Ovary (tissue), 9 donors: ENCODE measurements around the gene ETF1. TPM values are rescaled to one million over a fixed set of nuclear protein-coding genes. Genes with fewer than 3 reads are reported as not detected.
A peak's percentile ranks its signal among the peaks of the same experiment; 100 is the strongest.

ENCODE experiments used
- DNase-seq, 5 donors: peaks; one replicate each; pipeline ENCODE4 v3.0.0-alpha.2; 2019 to 2020
- H3K27ac ChIP-seq, 2 donors: fragments of 200-600 bp; one replicate each; pipeline versions ENCODE4 v1.5.1 to v1.8.0; 2019 to 2022
- H3K27me3 ChIP-seq: fragments of 200-600 bp; one replicate; pipeline ENCODE4 v1.8.0; 2022
- H3K36me3 ChIP-seq: fragments of 200-600 bp; sonication (generic); one replicate; pipeline ENCODE4 v1.5.1; 2019
- H3K4me1 ChIP-seq: one replicate; pipeline ENCODE4 v1.8.1; 2013; ENCODE audit warnings: mild to moderate bottlenecking, moderate library complexity; ENCODE audit not compliant: insufficient read depth
- H3K4me3 ChIP-seq: fragments of 200-600 bp; sonication (generic); one replicate; pipeline ENCODE4 v1.5.1; 2017
- H3K9me3 ChIP-seq, 2 donors: fragments of 200-600 bp in 1 of 2; sonication (generic) in 1 of 2; one replicate each; pipeline versions ENCODE4 v1.5.1 to v1.8.1; 2013 to 2019; ENCODE audit warnings: mild to moderate bottlenecking in 1 of 2, moderate library complexity in 1 of 2
- CTCF ChIP-seq, 3 donors: fragments of 450-650 bp in 2 of 3; fragments of 200-600 bp in 1 of 3; IDR thresholded peaks; one replicate each; pipeline versions ENCODE4 v1.5.1 to v1.8.0; 2016 to 2022; ENCODE audit warnings: antibody characterized with exemption in 3 of 3, mild to moderate bottlenecking in 1 of 3
- EP300 ChIP-seq: sonication (generic); formaldehyde crosslinking; IDR thresholded peaks from one replicate; pipeline ENCODE4 v1.6.1; 2017; ENCODE audit warnings: antibody characterized with exemption
- POLR2A ChIP-seq: fragments of 450-650 bp; IDR thresholded peaks from one replicate; pipeline ENCODE4 v1.6.1; 2017; ENCODE audit warnings: antibody characterized with exemption, mild to moderate bottlenecking, moderate library complexity
- WGBS, 3 donors: extraction: QIAGEN DNeasy Blood & Tissue Kit in 1 of 3; methylation state at CpG; one replicate each; pipeline versions ENCODE4 v1.1.5 to v1.1.7; 2013 to 2017; 5-methylcytosine and 5-hydroxymethylcytosine counted together
- intact Hi-C, 4 donors: fragments of 100-400 bp; cut with DNase I; formaldehyde crosslinking; loops; one replicate each; pipeline versions ENCODE4 v1.11.0 to v1.15.1; 2022 to 2023
- polyA plus RNA-seq, 2 donors: library from polyadenylated mRNA; stranded (reverse); fragments of 200-250 nt in 1 of 2; fragments of 350-450 nt in 1 of 2; fragmentation: Illumina TruSeq in 1 of 2; extraction: RNeasy Lipid Tissue Mini Kit (QIAGEN cat#74804) in 1 of 2; gene quantifications; one replicate each; pipeline ENCODE4 v1.2.3, GENCODE V29; 2013 to 2014
- total RNA-seq, 7 donors: library from RNA; depleted of rRNA in 2 of 7; stranded (reverse); fragments of >200 nt in 2 of 7; fragmentation: NEBNext Ultra II Directional in 3 of 7; extraction: Animal tissue kit (Norgen Biotek cat#: 25700) in 3 of 7; gene quantifications; one replicate each; pipeline versions ENCODE4 v1.1.0 to v1.2.4, GENCODE V29; 2016 to 2023
- donor health status: DM: no; HTN: no; CAD: no; lungs with moderate emphysema.
- donor health status: DM: no; HTN: no; CAD: no.
- donor health status: Bipolar disorder and iron deficiency.
- donor health status: DM: yes; HTN: yes; CAD: no.
- donor health status: DM: no; HTN: no; CAD: no.
- donor health status: DM: yes; HTN: yes; CAD: no.

The ETF1 gene
- total and polyA plus RNA-seq, 9 donors = 29.3 to 106 (median 68.3) TPM

- Histone ChIP-seq H3K27me3 (no peaks in the 10 kb centered on the region), H3K4me1 (peaks cover 19% of the 10 kb centered on the region), H3K4me3 (peak overlapping the region; percentile 50), H3K9me3 (no peaks in the 10 kb centered on the region), H3K36me3 (no peaks in the 10 kb centered on the region), H3K27ac (peak overlapping the region; percentile 93 to 95)
- TF ChIP-seq CTCF (IDR thresholded peaks at IDR 0.05) = peak in 1 of 3 donors; percentile 79
- peak; percentile 62 for TF ChIP-seq POLR2A
- peak; percentile 32 for TF ChIP-seq EP300
- intact Hi-C loops = loop anchor here in 2 of 4 donors (5.0 to 10.0 kb wide), 2 partner anchors 38 to 800 kb away; no protein-coding TSS in a partner anchor
- peak; percentile 96 to 99 (median 97) for DNase-seq
- 0% methylated on average over 31 to 64 of the region's 64 CpGs for WGBS, 3 donors
Observed at GRCh38 chr5:138464388-138465260, 78.4 kb downstream of the ETF1 start.

- intact Hi-C loops = loop anchor here in 2 of 4 donors (5.0 to 10.0 kb wide), 2 partner anchors 38 to 801 kb away; no protein-coding TSS in a partner anchor
- Histone ChIP-seq H3K27me3 (no peaks in the 10 kb centered on the region), H3K4me1 (peaks cover 19% of the 10 kb centered on the region), H3K4me3 (peak overlapping the region; percentile 50), H3K36me3 (no peaks in the 10 kb centered on the region), H3K27ac (peak overlapping the region; percentile 93 to 95), H3K9me3 (no peaks in the 10 kb centered on the region)
- peak; percentile 96 to 99 (median 98) for DNase-seq
- 0 to 1% (median 0%) methylated on average over 12 to 34 of the region's 34 CpGs for WGBS, 3 donors
- TF ChIP-seq EP300 (no peak), CTCF (IDR thresholded peaks at IDR 0.05) (peak; percentile 97 to 98 (median 97)), POLR2A (peak; percentile 82)
Observed at GRCh38 chr5:138464008-138464387, 79.0 kb downstream of the ETF1 start.

GRCh38 chr5:138463419-138464007, 79.5 kb downstream of the ETF1 start:
- peak; percentile 55 for TF ChIP-seq EP300
- no peak for TF ChIP-seq POLR2A
- Histone ChIP-seq H3K4me3 (peak overlapping the region; percentile 50), H3K27ac (peak overlapping the region; percentile 93 to 95), H3K4me1 (peaks cover 21% of the 10 kb centered on the region), H3K27me3 (no peaks in the 10 kb centered on the region), H3K36me3 (no peaks in the 10 kb centered on the region), H3K9me3 (no peaks in the 10 kb centered on the region)
- 7 to 10% (median 8%) methylated on average over 17 to 21 of the region's 21 CpGs for WGBS, 3 donors
- peak; percentile 45 to 71 (median 66) for DNase-seq
- intact Hi-C loops = loop anchor here in 2 of 4 donors (2.0 to 10.0 kb wide), 3 partner anchors 27 to 801 kb away; no protein-coding TSS in a partner anchor

- H3K4me3 ChIP-seq = no peak overlapping the region
Observed at GRCh38 chr5:138461343-138462125, 81.5 kb downstream of the ETF1 start.

More at GRCh38 chr5:138461343-138462125, 81.5 kb downstream of the ETF1 start:
- Histone ChIP-seq H3K36me3 (no peaks in the 10 kb centered on the region), H3K4me1 (peaks cover 7% of the 10 kb centered on the region), H3K27ac (no peak overlapping the region), H3K9me3 (no peaks in the 10 kb centered on the region), H3K27me3 (no peaks in the 10 kb centered on the region)
- DNase-seq = peak in 1 of 5 donors; percentile 41
- WGBS, 3 donors = 72 to 78% (median 74%) methylated on average over 11 of the region's 11 CpGs
- intact Hi-C loops = loop anchor here in 2 of 4 donors (2.0 to 10.0 kb wide), 3 partner anchors 29 to 803 kb away; no protein-coding TSS in a partner anchor
- TF ChIP-seq POLR2A (no peak), CTCF (IDR thresholded peaks at IDR 0.05) (no peak), EP300 (no peak)
